Parathyroid adenoma (tissue), 2 donors: Measurements from ENCODE around the gene GLS.

Experiments used
- H2AFZ ChIP-seq: fragments of 300-600 bp; sonication (generic); one replicate; pipeline ENCODE4 v1.7.0; 2017; ENCODE audit warnings: antibody characterized with exemption, mild to moderate bottlenecking
- H3K27ac ChIP-seq: fragments of 300-600 bp; sonication (generic); one replicate; pipeline ENCODE4 v1.7.0; 2017
- H3K27me3 ChIP-seq: fragments of 300-600 bp; sonication (generic); one replicate; pipeline ENCODE4 v1.7.0; 2017; ENCODE audit warnings: low read length; ENCODE audit not compliant: control insufficient read depth, insufficient read depth
- H3K36me3 ChIP-seq: fragments of 300-600 bp; sonication (generic); one replicate; pipeline ENCODE4 v1.7.0; 2017; ENCODE audit warnings: low read length; ENCODE audit not compliant: control insufficient read depth, insufficient read depth
- H3K4me1 ChIP-seq: fragments of 300-600 bp; sonication (generic); one replicate; pipeline ENCODE4 v1.7.0; 2017; ENCODE audit warnings: control low read depth
- H3K4me2 ChIP-seq: fragments of 300-600 bp; sonication (generic); one replicate; pipeline ENCODE4 v1.7.0; 2017; ENCODE audit warnings: low read length
- H3K4me3 ChIP-seq: fragments of 300-600 bp; sonication (generic); one replicate; pipeline ENCODE4 v1.7.0; 2017; ENCODE audit warnings: low read depth, low read length
- H3K79me2 ChIP-seq: fragments of 300-600 bp; sonication (generic); one replicate; pipeline ENCODE4 v1.7.0; 2017; ENCODE audit warnings: control low read depth
- H3K9ac ChIP-seq: fragments of 300-600 bp; sonication (generic); one replicate; pipeline ENCODE4 v1.7.0; 2017; ENCODE audit warnings: mild to moderate bottlenecking
- H3K9me3 ChIP-seq: fragments of 300-600 bp; sonication (generic); one replicate; pipeline ENCODE4 v1.7.0; 2017; ENCODE audit warnings: low read length; ENCODE audit not compliant: control insufficient read depth
- TF ChIP-seq, protein P1 (sequence below): fragments of 300-600 bp; sonication (generic); IDR thresholded peaks from one replicate; pipeline ENCODE4 v1.7.0; 2017; ENCODE audit warnings: antibody characterized with exemption, mild to moderate bottlenecking
- donor health status: primary hyperparathyroidism.

Gene GLS

GRCh38 chr2:191013932-191014652 is 133.5 kb downstream of the GLS start, which contains the start of gene STAT1:
STAT1 (minus strand) TSS chr2:191014171; CDS start chr2:191010003, 4,168 bp downstream.
- H3K27ac ChIP-seq = peak within 1 kb of the TSS; percentile 91
- peak within 1 kb of the TSS; percentile 94 for H3K4me2 ChIP-seq
- TF ChIP-seq, protein P1, sequence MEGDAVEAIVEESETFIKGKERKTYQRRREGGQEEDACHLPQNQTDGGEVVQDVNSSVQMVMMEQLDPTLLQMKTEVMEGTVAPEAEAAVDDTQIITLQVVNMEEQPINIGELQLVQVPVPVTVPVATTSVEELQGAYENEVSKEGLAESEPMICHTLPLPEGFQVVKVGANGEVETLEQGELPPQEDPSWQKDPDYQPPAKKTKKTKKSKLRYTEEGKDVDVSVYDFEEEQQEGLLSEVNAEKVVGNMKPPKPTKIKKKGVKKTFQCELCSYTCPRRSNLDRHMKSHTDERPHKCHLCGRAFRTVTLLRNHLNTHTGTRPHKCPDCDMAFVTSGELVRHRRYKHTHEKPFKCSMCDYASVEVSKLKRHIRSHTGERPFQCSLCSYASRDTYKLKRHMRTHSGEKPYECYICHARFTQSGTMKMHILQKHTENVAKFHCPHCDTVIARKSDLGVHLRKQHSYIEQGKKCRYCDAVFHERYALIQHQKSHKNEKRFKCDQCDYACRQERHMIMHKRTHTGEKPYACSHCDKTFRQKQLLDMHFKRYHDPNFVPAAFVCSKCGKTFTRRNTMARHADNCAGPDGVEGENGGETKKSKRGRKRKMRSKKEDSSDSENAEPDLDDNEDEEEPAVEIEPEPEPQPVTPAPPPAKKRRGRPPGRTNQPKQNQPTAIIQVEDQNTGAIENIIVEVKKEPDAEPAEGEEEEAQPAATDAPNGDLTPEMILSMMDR = peak; percentile 33
- no peaks in the 10 kb centered on the region for H3K27me3 ChIP-seq
- H3K79me2 ChIP-seq = peaks cover 27% of the 10 kb centered on the region
- H3K9ac ChIP-seq = peak within 1 kb of the TSS; percentile 25
- no peaks in the 10 kb centered on the region for H3K9me3 ChIP-seq
- H3K4me1 ChIP-seq = peaks cover 13% of the 10 kb centered on the region
- H3K4me3 ChIP-seq = peak within 1 kb of the TSS; percentile 99
- no peaks in the 10 kb centered on the region for H3K36me3 ChIP-seq
- peak within 1 kb of the TSS; percentile 80 for H2AFZ ChIP-seq

GRCh38 chr2:191014653-191015020 is 134.0 kb downstream of the GLS start:
- peak overlapping the region; percentile 91 for H3K27ac ChIP-seq
- TF ChIP-seq, protein P1 = no peak
- H3K27me3 ChIP-seq = no peaks in the 10 kb centered on the region
- H3K79me2 ChIP-seq = peaks cover 27% of the 10 kb centered on the region
- H3K4me3 ChIP-seq = peak overlapping the region; percentile 99
- H3K4me1 ChIP-seq = peaks cover 13% of the 10 kb centered on the region
- H3K9ac ChIP-seq = no peak overlapping the region
- peak overlapping the region; percentile 80 for H2AFZ ChIP-seq
- H3K36me3 ChIP-seq = no peaks in the 10 kb centered on the region
- no peaks in the 10 kb centered on the region for H3K9me3 ChIP-seq
- H3K4me2 ChIP-seq = peak overlapping the region; percentile 94
